ENCODE measurements around the gene CDYL. TPM values are rescaled to one million over a fixed set of nuclear protein-coding genes. Genes with fewer than 3 reads are reported as not detected.

CDYL gene
- total RNA-seq, 1 donor from 2014 or later, result 53.5 TPM

- no peak for TF ChIP-seq EZH2 (IDR thresholded peaks at IDR 0.05)
- no peak for TF ChIP-seq EZH2phosphoT487 (IDR thresholded peaks at IDR 0.05)
- no peak for TF ChIP-seq CTCF (IDR thresholded peaks at IDR 0.05)
- Mint-ChIP-seq H3K4me3 (no peak overlapping the region), H3K27me3 (ENCODE audit: insufficient read depth, low read depth) (peaks cover 4% of the 10 kb centered on the region)
Observed at GRCh38 chr6:4747588-4747987, 28.6 kb upstream of the CDYL start.

DNA sequence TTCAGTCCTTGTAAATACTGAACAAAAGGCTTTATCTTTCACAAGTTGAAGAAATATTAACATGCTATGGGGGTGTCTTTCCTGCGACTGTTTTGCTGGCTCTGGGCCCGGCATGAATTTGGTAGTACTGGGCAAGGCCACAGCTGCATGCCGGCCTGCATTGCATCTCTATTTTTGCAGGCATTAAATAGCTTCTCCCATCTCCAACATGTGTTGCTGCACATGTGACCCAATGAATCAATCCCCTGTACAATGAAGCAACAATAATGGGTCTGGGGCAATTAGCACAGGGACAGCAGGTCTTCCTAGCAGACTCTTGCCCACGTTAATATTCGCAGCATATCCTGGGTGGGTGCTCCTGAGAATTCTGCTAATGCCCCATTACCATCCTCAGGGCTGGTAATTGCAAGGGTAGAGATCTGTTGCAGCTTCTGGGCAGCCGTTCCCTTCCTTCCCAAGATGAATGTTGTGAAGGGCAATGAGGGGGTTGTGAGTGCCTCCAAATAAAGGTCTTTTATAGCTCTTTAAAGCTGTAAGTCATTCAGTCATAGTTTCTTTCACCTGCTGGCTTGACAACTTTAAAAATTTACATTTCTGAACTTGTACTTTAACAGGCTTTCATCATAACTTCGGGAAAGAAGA, 24.3 kb upstream of the CDYL start:
- H3F3A ChIP-seq (ENCODE audit: low read depth), result no peaks in the 10 kb centered on the region
- H3K4me2 ChIP-seq, result no peak overlapping the region
- no peaks in the 10 kb centered on the region for H3K9me3 ChIP-seq (ENCODE audit: low read depth)
- no peaks in the 10 kb centered on the region for H3K27me3 Mint-ChIP-seq (ENCODE audit: insufficient read depth, low read depth)
- H3K9ac ChIP-seq, result no peak overlapping the region
- no peak overlapping the region for H3K4me3 ChIP-seq
- no peaks in the 10 kb centered on the region for H4K20me1 ChIP-seq (ENCODE audit: low read depth)
- H3K27ac ChIP-seq, result no peak overlapping the region
- no peak overlapping the region for H3K4me3 Mint-ChIP-seq
- H2AFZ ChIP-seq (replicated peaks), result peak overlapping the region; percentile 28
- no peaks in the 10 kb centered on the region for H3K4me1 ChIP-seq
- H3K36me3 Mint-ChIP-seq, result no peaks in the 10 kb centered on the region
- DNase-seq (ENCODE audit: low spot score), result no peak
- no peaks in the 10 kb centered on the region for H3K4me1 Mint-ChIP-seq
- TF ChIP-seq EZH2phosphoT487 (IDR thresholded peaks at IDR 0.05) (no peak), EZH2 (IDR thresholded peaks at IDR 0.05) (no peak), CTCF (IDR thresholded peaks at IDR 0.05) (no peak)
- no peaks in the 10 kb centered on the region for H3K36me3 ChIP-seq
- H3K27me3 ChIP-seq, result no peaks in the 10 kb centered on the region
- H3K27ac Mint-ChIP-seq, result no peak overlapping the region
- no peaks in the 10 kb centered on the region for H3K79me2 ChIP-seq (ENCODE audit: low read depth)
- H3K9me3 Mint-ChIP-seq, result no peaks in the 10 kb centered on the region

More at GRCh38 chr6:4747588-4747987, 28.6 kb upstream of the CDYL start:
- Histone ChIP-seq H3K4me3 (no peak overlapping the region), H3F3A (ENCODE audit: low read depth) (no peaks in the 10 kb centered on the region), H3K36me3 (no peaks in the 10 kb centered on the region), H3K9me3 (ENCODE audit: low read depth) (no peaks in the 10 kb centered on the region), H3K79me2 (ENCODE audit: low read depth) (no peaks in the 10 kb centered on the region), H3K9ac (no peak overlapping the region), H3K4me2 (no peak overlapping the region), H3K27me3 (no peaks in the 10 kb centered on the region), H4K20me1 (ENCODE audit: low read depth) (no peaks in the 10 kb centered on the region), H3K27ac (no peak overlapping the region), H2AFZ (replicated peaks) (no peak overlapping the region), H3K4me1 (no peaks in the 10 kb centered on the region)
- no peaks in the 10 kb centered on the region for H3K36me3 Mint-ChIP-seq
- DNase-seq (ENCODE audit: low spot score), result no peak
- H3K4me1 Mint-ChIP-seq, result no peaks in the 10 kb centered on the region
- H3K27ac Mint-ChIP-seq, result no peak overlapping the region
- H3K9me3 Mint-ChIP-seq, result no peaks in the 10 kb centered on the region

GRCh38 chr6:4756247-4756646, 20.0 kb upstream of the CDYL start:
- no peak overlapping the region for H3K4me2 ChIP-seq
- no peaks in the 10 kb centered on the region for H3K9me3 ChIP-seq (ENCODE audit: low read depth)
- H2AFZ ChIP-seq (replicated peaks), result no peak overlapping the region
- Mint-ChIP-seq H3K4me1 (peaks cover 12% of the 10 kb centered on the region), H3K4me3 (no peak overlapping the region), H3K27me3 (ENCODE audit: insufficient read depth, low read depth) (no peaks in the 10 kb centered on the region), H3K36me3 (no peaks in the 10 kb centered on the region), H3K27ac (no peak overlapping the region), H3K9me3 (peaks cover 3% of the 10 kb centered on the region)
- TF ChIP-seq EZH2phosphoT487 (IDR thresholded peaks at IDR 0.05) (no peak), EZH2 (IDR thresholded peaks at IDR 0.05) (no peak), CTCF (IDR thresholded peaks at IDR 0.05) (no peak)
- no peak overlapping the region for H3K4me3 ChIP-seq
- no peaks in the 10 kb centered on the region for H3K4me1 ChIP-seq
- no peak overlapping the region for H3K27ac ChIP-seq
- no peak overlapping the region for H3K9ac ChIP-seq
- H3K27me3 ChIP-seq, result no peaks in the 10 kb centered on the region
- no peaks in the 10 kb centered on the region for H3K36me3 ChIP-seq
- H3K79me2 ChIP-seq (ENCODE audit: low read depth), result no peaks in the 10 kb centered on the region
- H3F3A ChIP-seq (ENCODE audit: low read depth), result no peaks in the 10 kb centered on the region
- H4K20me1 ChIP-seq (ENCODE audit: low read depth), result no peaks in the 10 kb centered on the region
- no peak for DNase-seq (ENCODE audit: low spot score)

All from neural progenitor cell (in vitro differentiated cells).